ENCODE results near the gene TRPM2. TPM values are rescaled to one million over a fixed set of nuclear protein-coding genes. Genes with fewer than 3 reads are reported as not detected.

TRPM2 gene
- total RNA-seq, 1 experiment from 2014 or later, result 11.0 TPM

GRCh38 chr21:44423312-44423821 lies 69.9 kb downstream of the TRPM2 start:
- intact Hi-C loops (cut with micrococcal nuclease), result no loop called here
- DNase-seq (ENCODE audit: unreplicated experiment), result no peak
- BruUV-seq (replicated peaks), result no TSS peak
- Mint-ChIP-seq H3K27me3 (ENCODE audit: insufficient read depth, unreplicated experiment) (no peaks in the 10 kb centered on the region), H3K4me1 (ENCODE audit: insufficient read depth, unreplicated experiment) (no peaks in the 10 kb centered on the region), H3K9me3 (ENCODE audit: unreplicated experiment) (peaks cover 12% of the 10 kb centered on the region), H3K4me3 (ENCODE audit: unreplicated experiment) (no peak overlapping the region), H3K36me3 (ENCODE audit: insufficient read depth, unreplicated experiment) (peaks cover 11% of the 10 kb centered on the region), H3K27ac (ENCODE audit: low read depth, unreplicated experiment) (no peak overlapping the region)
- ChIA-PET CTCF (no interaction called here), POLR2A (no interaction called here)
- no peak for TF ChIP-seq CTCF (IDR thresholded peaks at IDR 0.05; ENCODE audit: unreplicated experiment)

- CTCF ChIA-PET, result no interaction called here
- H3K27ac Mint-ChIP-seq (ENCODE audit: low read depth, unreplicated experiment), result no peak overlapping the region
- TF ChIP-seq CTCF (IDR thresholded peaks at IDR 0.05; ENCODE audit: unreplicated experiment), result no peak
- H3K27me3 Mint-ChIP-seq (ENCODE audit: insufficient read depth, unreplicated experiment), result no peaks in the 10 kb centered on the region
- H3K4me1 Mint-ChIP-seq (ENCODE audit: insufficient read depth, unreplicated experiment), result no peaks in the 10 kb centered on the region
- intact Hi-C loops (cut with micrococcal nuclease), result no loop called here
- no peak for DNase-seq (ENCODE audit: unreplicated experiment)
- no TSS peak for BruUV-seq (replicated peaks)
- H3K4me3 Mint-ChIP-seq (ENCODE audit: unreplicated experiment), result peak overlapping the region; percentile 76
- H3K9me3 Mint-ChIP-seq (ENCODE audit: unreplicated experiment), result peaks cover 10% of the 10 kb centered on the region
- POLR2A ChIA-PET, result no interaction called here
- peaks cover 11% of the 10 kb centered on the region for H3K36me3 Mint-ChIP-seq (ENCODE audit: insufficient read depth, unreplicated experiment)
These were observed 70.7 kb downstream of the TRPM2 start for GRCh38 chr21:44423941-44424607.

GRCh38 chr21:44424608-44425306 lies 71.3 kb downstream of the TRPM2 start:
- no peaks in the 10 kb centered on the region for H3K27me3 Mint-ChIP-seq (ENCODE audit: insufficient read depth, unreplicated experiment)
- no peak overlapping the region for H3K27ac Mint-ChIP-seq (ENCODE audit: low read depth, unreplicated experiment)
- H3K4me3 Mint-ChIP-seq (ENCODE audit: unreplicated experiment), result peak overlapping the region; percentile 76
- BruUV-seq (replicated peaks), result no TSS peak
- POLR2A ChIA-PET, result interaction anchor here (0.7 kb wide), 1 partner anchor 86 kb away, joined by 4 read pairs; the partner anchor contains the start of gene CFAP410
- CTCF ChIA-PET, result no interaction called here
- H3K36me3 Mint-ChIP-seq (ENCODE audit: insufficient read depth, unreplicated experiment), result peaks cover 10% of the 10 kb centered on the region
- DNase-seq (ENCODE audit: unreplicated experiment), result no peak
- H3K9me3 Mint-ChIP-seq (ENCODE audit: unreplicated experiment), result peaks cover 4% of the 10 kb centered on the region
- no peak for TF ChIP-seq CTCF (IDR thresholded peaks at IDR 0.05; ENCODE audit: unreplicated experiment)
- no peaks in the 10 kb centered on the region for H3K4me1 Mint-ChIP-seq (ENCODE audit: insufficient read depth, unreplicated experiment)
- intact Hi-C loops (cut with micrococcal nuclease), result no loop called here

- H3K27ac Mint-ChIP-seq (ENCODE audit: low read depth, unreplicated experiment), result no peak overlapping the region
- peak overlapping the region; percentile 76 for H3K4me3 Mint-ChIP-seq (ENCODE audit: unreplicated experiment)
- H3K27me3 Mint-ChIP-seq (ENCODE audit: insufficient read depth, unreplicated experiment), result no peaks in the 10 kb centered on the region
- TF ChIP-seq CTCF (IDR thresholded peaks at IDR 0.05; ENCODE audit: unreplicated experiment), result no peak
- no peaks in the 10 kb centered on the region for H3K4me1 Mint-ChIP-seq (ENCODE audit: insufficient read depth, unreplicated experiment)
- H3K9me3 Mint-ChIP-seq (ENCODE audit: unreplicated experiment), result no peaks in the 10 kb centered on the region
- peaks cover 5% of the 10 kb centered on the region for H3K36me3 Mint-ChIP-seq (ENCODE audit: insufficient read depth, unreplicated experiment)
- no TSS peak for BruUV-seq (replicated peaks)
- POLR2A ChIA-PET, result interaction anchor here (0.7 kb wide), 1 partner anchor 86 kb away, joined by 4 read pairs; the partner anchor contains the start of gene CFAP410
- peak; percentile 49 for DNase-seq (ENCODE audit: unreplicated experiment)
- intact Hi-C loops (cut with micrococcal nuclease), result no loop called here
- CTCF ChIA-PET, result interaction anchor here (0.7 kb wide), 1 partner anchor 673 kb away, joined by 4 read pairs; no protein-coding TSS in a partner anchor
These were observed 72.0 kb downstream of the TRPM2 start for GRCh38 chr21:44425307-44425894.

All from MCF 10A (cell line).